Stomach (tissue), 4 donors: ENCODE results near the gene R3HCC1L.

Source experiments
- CTCF ChIP-seq, 7 experiments: fragments of 450-650 bp in 4 of 7; fragments of 200-600 bp in 3 of 7; sonication (generic) in 3 of 7; IDR thresholded peaks; one replicate each; pipeline ENCODE4 v1.5.1; 2016 to 2019; ENCODE audit warnings: antibody characterized with exemption in 7 of 7, control low read depth in 2 of 7, mild to moderate bottlenecking in 1 of 7
- EP300 ChIP-seq: sonication (generic); formaldehyde crosslinking; IDR thresholded peaks from one replicate; pipeline ENCODE4 v1.6.1; 2017; ENCODE audit warnings: antibody characterized with exemption
- POLR2A ChIP-seq, 4 donors: fragments of 450-650 bp; IDR thresholded peaks; one replicate each; pipeline ENCODE4 v1.6.1; 2016; ENCODE audit warnings: antibody characterized with exemption in 4 of 4, control low read depth in 2 of 4, mild to moderate bottlenecking in 1 of 4, moderate library complexity in 1 of 4
- POLR2AphosphoS5 ChIP-seq, 3 donors: sonication (generic); formaldehyde crosslinking; IDR thresholded peaks; one replicate each; pipeline ENCODE4 v1.6.1; 2016; ENCODE audit warnings: antibody characterized with exemption in 3 of 3

- TF ChIP-seq CTCF (IDR thresholded peaks at IDR 0.05) = no peak
- no peak for TF ChIP-seq POLR2A (IDR thresholded peaks at IDR 0.05)
- no peak for TF ChIP-seq EP300
- TF ChIP-seq POLR2AphosphoS5 (IDR thresholded peaks at IDR 0.05) = no peak
Observed at GRCh38 chr10:98224996-98225395, 90.5 kb downstream of the R3HCC1L start.
